Ovary (tissue), 3 donors: ENCODE results near the gene PROM2.

ENCODE experiments used
- EP300 ChIP-seq: sonication (generic); formaldehyde crosslinking; IDR thresholded peaks from one replicate; pipeline ENCODE4 v1.6.1; 2017; ENCODE audit warnings: antibody characterized with exemption
- TF ChIP-seq, protein P1 (sequence below), 3 donors: fragments of 450-650 bp in 2 of 3; fragments of 200-600 bp in 1 of 3; IDR thresholded peaks; one replicate each; pipeline versions ENCODE4 v1.5.1 to v1.8.0; 2016 to 2022; ENCODE audit warnings: antibody characterized with exemption in 3 of 3, mild to moderate bottlenecking in 1 of 3
- donor health status: DM: no; HTN: no; CAD: no.

- TF ChIP-seq, protein P1, sequence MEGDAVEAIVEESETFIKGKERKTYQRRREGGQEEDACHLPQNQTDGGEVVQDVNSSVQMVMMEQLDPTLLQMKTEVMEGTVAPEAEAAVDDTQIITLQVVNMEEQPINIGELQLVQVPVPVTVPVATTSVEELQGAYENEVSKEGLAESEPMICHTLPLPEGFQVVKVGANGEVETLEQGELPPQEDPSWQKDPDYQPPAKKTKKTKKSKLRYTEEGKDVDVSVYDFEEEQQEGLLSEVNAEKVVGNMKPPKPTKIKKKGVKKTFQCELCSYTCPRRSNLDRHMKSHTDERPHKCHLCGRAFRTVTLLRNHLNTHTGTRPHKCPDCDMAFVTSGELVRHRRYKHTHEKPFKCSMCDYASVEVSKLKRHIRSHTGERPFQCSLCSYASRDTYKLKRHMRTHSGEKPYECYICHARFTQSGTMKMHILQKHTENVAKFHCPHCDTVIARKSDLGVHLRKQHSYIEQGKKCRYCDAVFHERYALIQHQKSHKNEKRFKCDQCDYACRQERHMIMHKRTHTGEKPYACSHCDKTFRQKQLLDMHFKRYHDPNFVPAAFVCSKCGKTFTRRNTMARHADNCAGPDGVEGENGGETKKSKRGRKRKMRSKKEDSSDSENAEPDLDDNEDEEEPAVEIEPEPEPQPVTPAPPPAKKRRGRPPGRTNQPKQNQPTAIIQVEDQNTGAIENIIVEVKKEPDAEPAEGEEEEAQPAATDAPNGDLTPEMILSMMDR (IDR thresholded peaks at IDR 0.05): no peak
- no peak for TF ChIP-seq EP300
These were observed 57.4 kb downstream of the PROM2 start for GRCh38 chr2:95331606-95332005.
